GM21786 (cell line): Measurements from ENCODE around the gene ADGRL4.
"Not testable (repeated sequence)": the region's sequence is repeated elsewhere in the genome, so short reads cannot be mapped to it uniquely, and the experiment has no call there.

Experiments
- ATAC-seq: cut with Tn5 transposase; IDR thresholded peaks from one replicate; pipeline ENCODE4 v1.9.1; 2021; ENCODE audit not compliant: unreplicated experiment

ADGRL4 gene

GRCh38 chr1:78918157-78918556, 88.4 kb downstream of the ADGRL4 start:
- no peak for ATAC-seq

- no peak for ATAC-seq
Observed at GRCh38 chr1:78916986-78917385, 89.5 kb downstream of the ADGRL4 start.

- ATAC-seq: no peak
Observed at GRCh38 chr1:78913950-78914349, 92.6 kb downstream of the ADGRL4 start.

GRCh38 chr1:78911956-78912880, 94.3 kb downstream of the ADGRL4 start:
- no peak for ATAC-seq

GRCh38 chr1:78902641-78903040, 103.9 kb downstream of the ADGRL4 start:
- no peak for ATAC-seq

- ATAC-seq: no peak
Observed at GRCh38 chr1:78894811-78895210, 111.7 kb downstream of the ADGRL4 start.

GRCh38 chr1:78892260-78892840, 114.2 kb downstream of the ADGRL4 start:
- no peak for ATAC-seq

GRCh38 chr1:78887458-78887857, 119.1 kb downstream of the ADGRL4 start:
- no peak for ATAC-seq

- no peak for ATAC-seq
Observed at GRCh38 chr1:78884685-78885452, 121.7 kb downstream of the ADGRL4 start.

- no peak for ATAC-seq
Observed at GRCh38 chr1:78880223-78880622, 126.3 kb downstream of the ADGRL4 start.

GRCh38 chr1:78875986-78876385, 130.5 kb downstream of the ADGRL4 start:
- not testable (repeated sequence) for ATAC-seq

- ATAC-seq: not testable (repeated sequence)
Observed at GRCh38 chr1:78872801-78873200, 133.7 kb downstream of the ADGRL4 start.

- no peak for ATAC-seq
Observed at GRCh38 chr1:78871249-78871648, 135.3 kb downstream of the ADGRL4 start.

- no peak for ATAC-seq
Observed at GRCh38 chr1:78869136-78869535, 137.4 kb downstream of the ADGRL4 start.

GRCh38 chr1:78864175-78864574, 142.4 kb downstream of the ADGRL4 start:
- ATAC-seq: no peak

GRCh38 chr1:78856096-78856495, 150.4 kb downstream of the ADGRL4 start:
- ATAC-seq: no peak

- ATAC-seq: peak; percentile 92
Observed at GRCh38 chr1:78855258-78855657, 151.3 kb downstream of the ADGRL4 start.

GRCh38 chr1:78854556-78854955, 152.0 kb downstream of the ADGRL4 start:
- ATAC-seq: no peak

GRCh38 chr1:78843546-78843945, 163.0 kb downstream of the ADGRL4 start:
- no peak for ATAC-seq

GRCh38 chr1:78843111-78843510, 163.4 kb downstream of the ADGRL4 start:
- no peak for ATAC-seq

- ATAC-seq: peak; percentile 49
Observed at GRCh38 chr1:78840453-78841271, 165.9 kb downstream of the ADGRL4 start.
